Gastroesophageal sphincter (tissue), 3 donors: ENCODE results near the gene RAET1G.

Experiments used
- CTCF ChIP-seq, 4 experiments: fragments of 200-600 bp in 2 of 4; fragments of 450-650 bp in 2 of 4; sonication (generic) in 1 of 4; IDR thresholded peaks; one replicate each; pipeline ENCODE4 v1.5.1; 2017 to 2019; ENCODE audit warnings: antibody characterized with exemption in 4 of 4, mild to moderate bottlenecking in 2 of 4, moderate library complexity in 2 of 4
- EP300 ChIP-seq: sonication (generic); formaldehyde crosslinking; IDR thresholded peaks from one replicate; pipeline ENCODE4 v1.6.1; 2017; ENCODE audit warnings: antibody characterized with exemption, mild to moderate bottlenecking
- POLR2A ChIP-seq, 2 donors: fragments of 450-650 bp; IDR thresholded peaks; one replicate each; pipeline ENCODE4 v1.6.1; 2017; ENCODE audit warnings: antibody characterized with exemption in 2 of 2, mild to moderate bottlenecking in 2 of 2, moderate library complexity in 1 of 2
- POLR2AphosphoS5 ChIP-seq: sonication (generic); formaldehyde crosslinking; IDR thresholded peaks from one replicate; pipeline ENCODE4 v1.6.1; 2017; ENCODE audit warnings: antibody characterized with exemption

- no peak for TF ChIP-seq CTCF (IDR thresholded peaks at IDR 0.05)
- no peak for TF ChIP-seq POLR2AphosphoS5
- TF ChIP-seq POLR2A (IDR thresholded peaks at IDR 0.05), result no peak
- TF ChIP-seq EP300, result no peak
These were observed 40.2 kb upstream of the RAET1G start for GRCh38 chr6:149963212-149963461.
